Stimulated activated naive CD8-positive, alpha-beta T cell treated with anti-CD3 and anti-CD28 coated beads, Interleukin-15, Interleukin-2, amounts not matched to agents 100 ng/mL and 50 ng/mL, for 24 hours (primary cell): ENCODE results near the gene TNFRSF25.

ENCODE experiments used
- H3K27ac Mint-ChIP-seq: one replicate; pipeline ENCODE4 v1.8.0; 2021; ENCODE audit warnings: mild to moderate bottlenecking, mixed read lengths
- H3K27me3 Mint-ChIP-seq: one replicate; pipeline ENCODE4 v1.8.0; 2021; ENCODE audit warnings: mixed read lengths
- H3K36me3 Mint-ChIP-seq: one replicate; pipeline ENCODE4 v1.8.0; 2021; ENCODE audit warnings: low read depth, mixed read lengths
- H3K4me1 Mint-ChIP-seq: one replicate; pipeline ENCODE4 v1.8.0; 2021; ENCODE audit warnings: low read depth, mixed read lengths
- H3K4me3 Mint-ChIP-seq: one replicate; pipeline ENCODE4 v1.8.0; 2021; ENCODE audit warnings: mild to moderate bottlenecking, mixed read lengths
- H3K9me3 Mint-ChIP-seq: one replicate; pipeline ENCODE4 v1.8.0; 2021; ENCODE audit warnings: mixed read lengths

The TNFRSF25 gene, protein sequence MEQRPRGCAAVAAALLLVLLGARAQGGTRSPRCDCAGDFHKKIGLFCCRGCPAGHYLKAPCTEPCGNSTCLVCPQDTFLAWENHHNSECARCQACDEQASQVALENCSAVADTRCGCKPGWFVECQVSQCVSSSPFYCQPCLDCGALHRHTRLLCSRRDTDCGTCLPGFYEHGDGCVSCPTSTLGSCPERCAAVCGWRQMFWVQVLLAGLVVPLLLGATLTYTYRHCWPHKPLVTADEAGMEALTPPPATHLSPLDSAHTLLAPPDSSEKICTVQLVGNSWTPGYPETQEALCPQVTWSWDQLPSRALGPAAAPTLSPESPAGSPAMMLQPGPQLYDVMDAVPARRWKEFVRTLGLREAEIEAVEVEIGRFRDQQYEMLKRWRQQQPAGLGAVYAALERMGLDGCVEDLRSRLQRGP

DNA sequence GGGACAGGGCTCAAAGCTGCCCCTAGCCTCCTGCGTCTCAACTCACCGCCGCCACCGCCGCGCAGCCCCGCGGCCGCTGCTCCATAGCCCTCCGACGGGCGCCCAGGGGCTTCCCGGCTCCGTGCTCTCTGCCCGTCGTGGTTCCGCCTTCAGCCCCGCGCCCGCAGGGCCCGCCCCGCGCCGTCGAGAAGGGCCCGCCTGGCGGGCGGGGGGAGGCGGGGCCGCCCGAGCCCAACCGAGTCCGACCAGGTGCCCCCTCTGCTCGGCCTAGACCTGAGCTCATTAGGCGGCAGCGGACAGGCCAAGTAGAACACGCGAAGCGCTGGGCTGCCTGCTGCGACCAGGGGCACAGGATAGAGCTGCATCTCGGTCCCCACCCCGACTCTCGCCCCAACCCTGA lies at the start of gene TNFRSF25:
Gene TNFRSF25 (minus strand): TSS at position 151 of the 400 bp plus-strand sequence. CDS start 66 bp downstream, at position 85.
- H3K27ac Mint-ChIP-seq = peak within 1 kb of the TSS; percentile 84
- H3K4me3 Mint-ChIP-seq = peak within 1 kb of the TSS; percentile 93
- H3K36me3 Mint-ChIP-seq = peaks cover 25% of the 10 kb centered on the region
- peaks cover 32% of the 10 kb centered on the region for H3K4me1 Mint-ChIP-seq
- H3K27me3 Mint-ChIP-seq = no peaks in the 10 kb centered on the region
- no peaks in the 10 kb centered on the region for H3K9me3 Mint-ChIP-seq

DNA sequence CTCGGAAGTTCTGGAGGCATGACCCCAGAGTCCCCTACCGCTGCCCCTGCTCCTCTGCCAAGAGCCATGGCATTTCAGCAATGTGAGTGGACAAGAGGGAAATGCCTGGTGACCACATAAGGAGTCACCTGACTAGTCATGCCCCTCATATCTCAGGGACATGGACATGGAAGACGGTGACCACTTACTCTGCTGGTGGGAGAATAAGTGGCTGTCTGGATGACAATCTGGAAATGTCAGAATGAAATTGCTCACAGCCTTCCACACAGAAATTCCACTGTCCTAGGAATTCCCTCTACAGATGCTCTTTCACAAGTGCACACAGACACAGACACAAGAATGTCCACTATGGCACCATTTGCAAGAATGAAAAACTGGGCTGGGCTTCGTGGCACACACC lies 49.8 kb upstream of the TNFRSF25 start:
- H3K36me3 Mint-ChIP-seq = no peaks in the 10 kb centered on the region
- H3K4me1 Mint-ChIP-seq = no peaks in the 10 kb centered on the region
- H3K27ac Mint-ChIP-seq = no peak overlapping the region
- H3K27me3 Mint-ChIP-seq = no peaks in the 10 kb centered on the region
- no peak overlapping the region for H3K4me3 Mint-ChIP-seq
- no peaks in the 10 kb centered on the region for H3K9me3 Mint-ChIP-seq

DNA sequence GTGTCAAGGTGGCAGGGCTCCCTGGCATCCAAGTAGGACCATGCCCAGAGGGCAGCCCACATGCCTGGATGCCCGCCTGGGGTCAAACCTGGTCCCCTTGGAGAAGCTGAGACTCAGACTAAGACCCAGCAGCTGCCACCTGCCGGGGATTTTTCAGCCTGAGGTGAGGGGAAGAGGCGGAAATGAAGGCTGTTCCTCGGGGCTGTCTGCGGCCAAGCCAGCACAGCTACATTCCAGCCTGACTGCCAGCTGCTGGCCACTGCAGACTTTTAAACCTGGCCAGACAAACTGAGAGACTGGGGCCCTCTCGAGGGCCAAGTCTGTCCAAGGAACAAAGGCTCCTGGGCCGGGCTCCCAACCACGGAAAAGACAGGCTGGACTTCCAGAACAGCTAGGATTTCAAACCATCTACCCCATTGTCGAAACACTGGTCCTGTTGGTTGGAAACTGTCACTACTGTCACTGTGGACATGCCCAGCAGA lies 47.4 kb upstream of the TNFRSF25 start:
- Mint-ChIP-seq H3K27me3 (no peaks in the 10 kb centered on the region), H3K9me3 (no peaks in the 10 kb centered on the region), H3K4me1 (no peaks in the 10 kb centered on the region), H3K4me3 (no peak overlapping the region), H3K27ac (no peak overlapping the region), H3K36me3 (no peaks in the 10 kb centered on the region)

DNA sequence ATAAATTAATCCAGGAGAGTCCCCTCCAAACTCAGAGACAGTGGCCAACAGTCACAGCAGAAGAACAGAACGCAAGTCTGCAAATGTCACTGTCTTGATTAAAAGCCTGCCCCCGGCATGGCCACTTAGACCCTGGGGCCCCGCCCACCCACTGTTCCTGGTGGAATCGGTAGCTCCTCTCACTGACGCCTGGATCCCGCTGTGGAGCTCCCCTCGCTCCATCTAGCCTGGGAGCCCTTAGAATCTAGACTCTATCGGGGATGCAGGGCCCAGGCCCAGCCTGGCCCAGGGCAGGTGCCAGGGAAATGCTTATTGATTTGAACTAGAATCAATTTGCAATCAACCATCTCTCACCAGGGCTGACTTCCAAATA lies 46.9 kb upstream of the TNFRSF25 start:
- Mint-ChIP-seq H3K9me3 (no peaks in the 10 kb centered on the region), H3K4me1 (no peaks in the 10 kb centered on the region), H3K4me3 (no peak overlapping the region), H3K36me3 (no peaks in the 10 kb centered on the region), H3K27me3 (no peaks in the 10 kb centered on the region), H3K27ac (no peak overlapping the region)

DNA sequence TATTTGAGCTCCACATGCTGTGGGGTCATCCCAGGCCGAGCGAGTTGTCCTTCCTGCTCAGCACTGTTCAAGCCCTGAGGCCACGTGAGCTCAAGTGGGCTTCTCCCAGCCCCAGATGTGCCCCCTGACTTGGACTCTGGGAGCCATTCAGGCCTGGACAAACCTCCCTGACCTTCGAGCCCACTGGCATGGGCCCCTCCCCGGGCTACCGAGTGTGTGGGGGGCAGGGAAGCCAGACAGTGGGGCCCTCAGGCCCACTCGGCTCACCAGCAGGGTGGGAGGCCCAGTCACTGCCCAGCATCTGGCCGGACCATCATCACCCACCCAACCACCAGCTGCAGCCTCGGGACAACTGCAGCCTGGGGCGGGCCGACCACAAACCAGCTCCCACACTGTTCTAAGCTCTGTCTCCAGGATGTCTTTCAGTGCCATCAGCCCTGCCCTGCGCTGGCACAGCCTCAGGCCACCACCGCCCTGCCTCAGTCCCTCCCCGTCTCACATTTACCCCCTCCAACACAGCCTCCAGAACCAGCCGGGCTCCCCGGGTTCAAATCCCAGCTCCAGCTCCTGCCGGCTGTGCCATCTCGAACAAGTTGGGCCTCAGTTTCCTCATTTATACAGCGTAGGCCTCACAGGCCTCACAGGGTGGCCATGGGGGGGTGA lies 46.4 kb upstream of the TNFRSF25 start:
- H3K36me3 Mint-ChIP-seq = no peaks in the 10 kb centered on the region
- no peak overlapping the region for H3K4me3 Mint-ChIP-seq
- H3K27me3 Mint-ChIP-seq = no peaks in the 10 kb centered on the region
- H3K27ac Mint-ChIP-seq = no peak overlapping the region
- H3K9me3 Mint-ChIP-seq = no peaks in the 10 kb centered on the region
- H3K4me1 Mint-ChIP-seq = no peaks in the 10 kb centered on the region

DNA sequence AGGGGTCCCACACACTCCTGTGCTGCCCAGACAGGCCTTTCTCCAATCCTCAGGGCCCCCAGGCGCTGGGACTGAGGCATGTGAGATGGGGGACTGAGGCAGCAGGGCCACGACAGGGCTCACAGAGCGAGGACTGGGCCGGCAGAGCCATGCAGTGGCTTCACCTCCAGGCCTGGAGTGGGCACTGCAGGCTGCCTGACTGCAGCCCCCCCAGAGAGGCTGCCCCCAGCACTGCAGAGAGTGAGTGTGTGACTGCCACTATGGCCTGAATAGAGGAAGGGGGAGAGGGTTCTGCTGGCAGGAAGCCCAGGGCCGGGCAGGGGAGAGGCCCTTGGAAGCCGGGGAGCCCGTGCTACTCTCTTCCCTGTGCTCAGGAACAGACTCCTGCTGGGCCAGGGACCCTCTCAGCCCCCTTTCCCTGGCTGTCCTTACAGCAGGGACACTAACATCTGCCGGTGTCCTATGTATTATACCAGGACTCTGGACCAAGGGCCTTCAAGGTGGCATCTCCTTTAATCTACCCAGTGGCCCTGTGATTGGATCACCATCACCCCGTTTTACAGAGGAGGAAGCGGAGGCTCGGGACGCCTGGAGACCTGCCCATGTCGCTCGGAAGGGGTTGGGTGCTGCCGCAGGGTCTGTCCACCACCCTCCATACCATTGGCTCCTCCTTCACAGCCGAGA lies 45.7 kb upstream of the TNFRSF25 start:
- no peaks in the 10 kb centered on the region for H3K9me3 Mint-ChIP-seq
- H3K4me3 Mint-ChIP-seq = no peak overlapping the region
- H3K27ac Mint-ChIP-seq = no peak overlapping the region
- no peaks in the 10 kb centered on the region for H3K36me3 Mint-ChIP-seq
- no peaks in the 10 kb centered on the region for H3K27me3 Mint-ChIP-seq
- no peaks in the 10 kb centered on the region for H3K4me1 Mint-ChIP-seq

DNA sequence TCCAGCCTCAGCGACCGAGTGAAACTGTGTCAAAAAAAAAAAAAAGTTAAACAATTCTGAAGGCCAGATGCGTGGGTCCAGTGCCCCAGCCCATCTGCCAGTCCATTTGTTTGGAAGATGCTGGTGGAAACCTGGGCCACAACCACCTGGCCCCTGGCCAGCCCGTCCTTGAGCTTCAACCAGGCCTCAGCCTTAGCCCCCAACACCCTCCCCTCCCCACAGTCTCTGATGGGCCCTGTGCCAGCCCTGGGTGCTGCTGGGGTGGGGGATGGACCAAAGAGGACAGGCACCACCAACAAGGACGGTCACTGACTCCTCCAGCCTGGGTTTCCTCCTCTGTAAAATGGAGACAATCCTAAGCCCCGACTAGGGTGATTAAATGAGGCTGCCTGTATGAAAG lies 45.1 kb upstream of the TNFRSF25 start:
- no peaks in the 10 kb centered on the region for H3K27me3 Mint-ChIP-seq
- no peaks in the 10 kb centered on the region for H3K4me1 Mint-ChIP-seq
- no peaks in the 10 kb centered on the region for H3K36me3 Mint-ChIP-seq
- no peaks in the 10 kb centered on the region for H3K9me3 Mint-ChIP-seq
- H3K27ac Mint-ChIP-seq = no peak overlapping the region
- H3K4me3 Mint-ChIP-seq = no peak overlapping the region

DNA sequence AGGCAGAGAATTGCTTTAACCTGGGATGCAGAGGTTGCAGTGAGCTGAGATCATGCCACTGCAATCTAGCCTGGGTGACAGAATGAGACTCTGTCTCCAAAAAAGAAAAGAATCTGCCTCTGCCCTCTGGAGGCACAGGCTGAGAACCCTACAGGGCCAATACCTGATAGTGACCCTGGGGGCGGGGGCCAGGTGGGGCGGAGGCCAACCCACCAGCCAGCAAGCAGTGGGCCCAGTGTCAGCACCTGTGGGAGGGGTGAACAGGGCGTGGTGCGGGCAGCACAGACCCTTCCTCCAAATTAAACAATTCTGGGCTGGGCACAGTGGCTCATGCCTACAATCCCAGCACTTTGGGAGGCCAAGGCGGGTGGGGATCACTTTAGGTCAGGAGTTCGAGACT lies 44.5 kb upstream of the TNFRSF25 start:
- Mint-ChIP-seq H3K27ac (no peak overlapping the region), H3K4me3 (no peak overlapping the region), H3K9me3 (no peaks in the 10 kb centered on the region), H3K36me3 (no peaks in the 10 kb centered on the region), H3K4me1 (no peaks in the 10 kb centered on the region), H3K27me3 (no peaks in the 10 kb centered on the region)

DNA sequence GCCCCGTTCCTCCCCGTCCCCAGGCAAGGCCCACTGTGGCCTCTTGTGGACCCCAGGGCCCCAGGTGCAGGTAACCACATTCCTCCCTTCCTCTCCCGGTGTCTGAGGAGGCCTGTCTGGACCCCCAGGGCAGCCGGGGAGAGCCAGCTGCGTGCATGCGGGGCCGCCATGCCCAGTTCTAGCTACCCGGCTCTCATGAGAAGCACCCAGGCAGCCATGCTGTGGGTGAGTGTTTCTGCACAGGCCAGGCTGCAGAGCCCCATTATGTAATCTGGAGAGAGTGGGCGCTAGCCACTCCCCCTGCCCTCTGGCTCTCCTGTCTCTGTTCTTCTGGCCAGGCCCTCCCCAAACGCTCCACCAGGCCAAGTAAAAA lies 43.9 kb upstream of the TNFRSF25 start:
- H3K36me3 Mint-ChIP-seq = no peaks in the 10 kb centered on the region
- H3K4me1 Mint-ChIP-seq = no peaks in the 10 kb centered on the region
- no peak overlapping the region for H3K4me3 Mint-ChIP-seq
- H3K27me3 Mint-ChIP-seq = no peaks in the 10 kb centered on the region
- H3K9me3 Mint-ChIP-seq = no peaks in the 10 kb centered on the region
- H3K27ac Mint-ChIP-seq = no peak overlapping the region

DNA sequence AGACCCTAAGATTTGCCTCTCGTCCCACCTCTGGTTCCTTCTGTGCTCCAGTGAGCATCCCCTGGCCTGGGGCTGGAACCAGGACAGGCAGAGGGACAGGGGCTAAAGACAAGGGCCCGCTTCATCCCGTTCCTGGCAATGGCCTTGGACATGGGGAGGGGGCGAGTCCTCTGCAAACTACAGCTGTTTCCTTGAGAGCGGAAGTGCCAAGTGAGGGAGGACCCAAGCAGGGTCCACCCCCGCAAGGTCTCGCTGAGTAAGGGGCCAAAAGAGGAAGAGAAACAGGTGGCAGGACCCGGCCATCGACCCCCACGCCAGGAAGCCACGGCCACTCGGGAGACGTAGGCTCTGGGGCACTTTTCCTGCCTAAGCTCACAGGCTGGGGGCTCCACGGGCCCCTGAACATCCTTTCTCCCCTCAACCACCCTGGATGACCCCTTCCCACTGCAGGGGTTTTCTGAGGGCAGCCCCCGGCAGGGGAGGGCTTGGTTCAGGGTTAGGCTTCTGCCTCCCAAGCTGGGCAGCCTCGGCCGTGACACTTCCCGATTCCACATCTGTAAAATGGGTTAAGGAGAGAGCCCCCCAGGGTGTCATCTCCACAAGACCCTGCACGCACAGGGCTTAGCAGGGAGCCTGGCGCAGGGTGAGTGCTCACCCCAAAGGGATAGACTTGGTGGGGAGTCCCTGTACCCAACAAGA lies 43.4 kb upstream of the TNFRSF25 start:
- no peaks in the 10 kb centered on the region for H3K36me3 Mint-ChIP-seq

DNA sequence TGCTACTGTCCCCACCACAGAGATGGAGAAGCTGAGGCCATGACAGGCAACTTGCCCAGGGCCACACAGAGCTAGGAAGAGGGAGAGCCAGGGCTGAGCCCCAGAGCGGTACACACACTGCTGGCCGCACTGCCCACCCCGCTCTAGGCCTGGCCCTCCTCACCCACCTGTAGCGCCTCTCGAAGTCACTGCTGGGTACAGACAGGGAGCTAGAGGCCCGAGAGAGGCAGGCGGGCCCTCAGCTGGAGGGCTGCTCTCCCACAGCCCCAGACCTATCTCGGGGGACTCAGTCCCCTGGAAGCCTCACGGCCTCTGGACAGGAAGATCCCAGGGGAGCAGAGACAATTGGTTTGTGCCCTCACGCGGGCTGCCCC lies 42.8 kb upstream of the TNFRSF25 start:
- Mint-ChIP-seq H3K27ac (no peak overlapping the region), H3K27me3 (no peaks in the 10 kb centered on the region), H3K4me1 (no peaks in the 10 kb centered on the region), H3K4me3 (no peak overlapping the region), H3K9me3 (no peaks in the 10 kb centered on the region), H3K36me3 (no peaks in the 10 kb centered on the region)

More for the DNA sequence above, 43.4 kb upstream of the TNFRSF25 start:
- Mint-ChIP-seq H3K9me3 (no peaks in the 10 kb centered on the region), H3K27me3 (no peaks in the 10 kb centered on the region), H3K4me1 (no peaks in the 10 kb centered on the region), H3K27ac (no peak overlapping the region), H3K4me3 (no peak overlapping the region)

DNA sequence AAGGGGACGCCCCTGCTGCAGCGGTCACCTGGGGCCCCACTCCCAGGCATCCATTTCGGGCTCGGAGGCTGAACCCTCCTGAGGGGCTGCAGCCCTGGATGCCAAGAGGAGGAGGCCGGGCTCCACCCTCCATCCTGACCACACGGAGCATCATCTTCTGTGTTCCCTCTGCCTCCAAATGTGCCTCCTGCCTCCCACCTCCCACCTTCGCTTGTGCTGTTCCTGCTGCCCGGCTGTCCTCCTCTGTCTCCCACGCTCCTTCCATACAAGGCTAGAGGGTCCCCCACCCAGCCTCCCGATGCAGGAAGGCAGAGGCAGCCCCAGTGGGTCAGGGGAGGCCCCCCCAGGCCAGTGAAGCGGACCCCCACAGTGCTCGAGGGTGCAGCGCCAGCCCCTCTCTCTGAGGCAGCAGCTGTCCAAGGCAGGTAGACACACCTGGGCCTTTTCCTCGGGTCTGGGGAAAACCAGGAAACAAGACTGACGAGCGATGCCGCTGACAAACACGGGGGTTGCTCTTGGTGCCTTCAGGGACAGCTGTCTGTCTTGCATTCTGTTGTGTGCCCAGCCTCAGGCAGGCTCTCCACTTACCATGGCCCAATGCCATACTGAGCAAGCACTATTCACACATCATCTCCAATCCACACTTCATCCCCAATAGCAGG lies 42.3 kb upstream of the TNFRSF25 start:
- Mint-ChIP-seq H3K36me3 (no peaks in the 10 kb centered on the region), H3K4me3 (no peak overlapping the region), H3K4me1 (no peaks in the 10 kb centered on the region), H3K9me3 (no peaks in the 10 kb centered on the region), H3K27me3 (no peaks in the 10 kb centered on the region), H3K27ac (no peak overlapping the region)

DNA sequence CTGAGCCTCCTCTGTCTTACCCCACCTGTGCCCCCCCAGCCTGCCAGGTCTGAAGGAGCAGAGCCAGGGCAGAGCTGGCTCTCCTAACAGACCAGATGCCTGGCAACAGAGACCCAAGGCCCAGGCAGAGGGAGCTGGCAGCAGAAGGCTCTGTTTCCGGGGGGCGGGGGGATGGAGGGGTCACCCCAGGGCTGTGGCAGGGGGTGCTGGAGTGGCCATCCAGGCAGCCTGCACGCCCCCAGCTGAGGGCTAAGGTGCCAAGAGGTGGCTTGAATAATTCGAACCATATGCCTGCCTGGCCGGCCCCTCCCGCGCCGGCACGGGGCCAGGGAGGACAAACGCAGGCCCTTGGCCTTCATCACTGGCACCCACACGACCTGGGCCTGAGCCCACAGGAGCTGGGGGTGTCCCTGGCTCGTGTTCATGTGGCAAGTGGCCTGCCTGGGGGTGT lies 41.5 kb upstream of the TNFRSF25 start:
- Mint-ChIP-seq H3K36me3 (no peaks in the 10 kb centered on the region), H3K27me3 (no peaks in the 10 kb centered on the region), H3K9me3 (no peaks in the 10 kb centered on the region), H3K4me3 (no peak overlapping the region), H3K27ac (no peak overlapping the region), H3K4me1 (no peaks in the 10 kb centered on the region)

DNA sequence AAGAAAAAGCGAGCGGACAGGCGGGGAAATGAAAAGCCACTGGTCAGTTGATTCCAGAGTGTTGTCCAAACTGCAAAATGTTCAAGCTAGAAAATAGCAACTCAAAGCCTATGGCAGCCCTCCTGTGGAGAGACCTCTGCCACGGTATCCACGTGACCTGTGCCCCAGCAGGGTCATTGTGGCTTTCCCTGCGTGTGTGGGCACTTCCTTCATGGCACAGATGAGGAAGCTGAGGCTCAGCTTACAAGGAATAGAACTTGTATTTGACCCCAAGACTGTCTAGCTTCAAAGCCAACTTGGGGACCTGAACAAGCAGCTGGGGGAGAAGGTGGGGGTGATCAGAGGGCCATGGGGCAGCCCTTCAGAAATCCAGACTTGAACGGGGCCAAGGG lies 41.1 kb upstream of the TNFRSF25 start:
- H3K9me3 Mint-ChIP-seq = no peaks in the 10 kb centered on the region
- H3K4me1 Mint-ChIP-seq = no peaks in the 10 kb centered on the region
- H3K4me3 Mint-ChIP-seq = no peak overlapping the region
- H3K27ac Mint-ChIP-seq = no peak overlapping the region
- H3K27me3 Mint-ChIP-seq = no peaks in the 10 kb centered on the region
- no peaks in the 10 kb centered on the region for H3K36me3 Mint-ChIP-seq
